ENCODE data around the gene KIF27. TPM values are rescaled to one million over a fixed set of nuclear protein-coding genes. Genes with fewer than 3 reads are reported as not detected.
A peak's percentile ranks its signal among the peaks of the same experiment; 100 is the strongest.
"Not testable (repeated sequence)": the region's sequence is repeated elsewhere in the genome, so short reads cannot be mapped to it uniquely, and the experiment has no call there.

The KIF27 gene
- total RNA-seq, 1 experiment from 2014 or later = 6.6 TPM

- Mint-ChIP-seq H3K4me1 (ENCODE audit: low read depth, unreplicated experiment) (no peaks in the 10 kb centered on the region), H3K4me3 (ENCODE audit: low read depth, unreplicated experiment) (no peak overlapping the region), H3K27me3 (ENCODE audit: unreplicated experiment) (no peaks in the 10 kb centered on the region), H3K27ac (ENCODE audit: unreplicated experiment) (no peak overlapping the region), H3K36me3 (ENCODE audit: insufficient read depth, unreplicated experiment) (peaks cover 16% of the 10 kb centered on the region), H3K9me3 (ENCODE audit: low read depth, unreplicated experiment) (no peaks in the 10 kb centered on the region)
- TF ChIP-seq, protein P1, sequence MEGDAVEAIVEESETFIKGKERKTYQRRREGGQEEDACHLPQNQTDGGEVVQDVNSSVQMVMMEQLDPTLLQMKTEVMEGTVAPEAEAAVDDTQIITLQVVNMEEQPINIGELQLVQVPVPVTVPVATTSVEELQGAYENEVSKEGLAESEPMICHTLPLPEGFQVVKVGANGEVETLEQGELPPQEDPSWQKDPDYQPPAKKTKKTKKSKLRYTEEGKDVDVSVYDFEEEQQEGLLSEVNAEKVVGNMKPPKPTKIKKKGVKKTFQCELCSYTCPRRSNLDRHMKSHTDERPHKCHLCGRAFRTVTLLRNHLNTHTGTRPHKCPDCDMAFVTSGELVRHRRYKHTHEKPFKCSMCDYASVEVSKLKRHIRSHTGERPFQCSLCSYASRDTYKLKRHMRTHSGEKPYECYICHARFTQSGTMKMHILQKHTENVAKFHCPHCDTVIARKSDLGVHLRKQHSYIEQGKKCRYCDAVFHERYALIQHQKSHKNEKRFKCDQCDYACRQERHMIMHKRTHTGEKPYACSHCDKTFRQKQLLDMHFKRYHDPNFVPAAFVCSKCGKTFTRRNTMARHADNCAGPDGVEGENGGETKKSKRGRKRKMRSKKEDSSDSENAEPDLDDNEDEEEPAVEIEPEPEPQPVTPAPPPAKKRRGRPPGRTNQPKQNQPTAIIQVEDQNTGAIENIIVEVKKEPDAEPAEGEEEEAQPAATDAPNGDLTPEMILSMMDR (IDR thresholded peaks at IDR 0.05; ENCODE audit: unreplicated experiment) = no peak
- no TSS peak for BruUV-seq (replicated peaks)
- DNase-seq = no peak
- CTCF ChIA-PET = no interaction called here
- intact Hi-C loops (cut with micrococcal nuclease; ENCODE audit: unreplicated experiment) = no loop called here
These were observed 2.1 kb downstream of the KIF27 start for GRCh38 chr9:83919111-83919510.

DNA sequence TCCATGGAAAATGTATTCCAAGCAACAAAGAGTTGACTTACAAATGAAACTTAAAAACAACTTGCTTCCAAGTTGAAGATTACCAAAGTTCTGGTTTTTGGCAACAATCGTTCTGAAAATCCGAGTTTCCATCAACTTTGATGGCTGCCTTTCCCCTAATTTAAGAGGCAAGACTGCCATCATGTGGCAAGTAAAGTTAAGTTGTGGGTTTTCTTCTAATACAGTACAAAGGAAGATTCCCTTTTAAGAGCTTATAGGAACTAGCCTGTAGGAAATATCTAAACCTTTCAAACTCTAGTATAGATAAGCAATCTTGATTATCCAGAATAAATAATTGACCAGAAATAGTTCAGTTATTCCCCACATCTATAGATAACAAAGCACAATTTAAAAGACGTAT, 9.0 kb downstream of the KIF27 start:
- CTCF ChIA-PET = interaction anchor here (0.6 kb wide), 1 partner anchor 107 kb away, joined by 4 read pairs; no protein-coding TSS in a partner anchor
- not testable (repeated sequence) for H3K4me1 Mint-ChIP-seq (ENCODE audit: low read depth, unreplicated experiment); H3K36me3 Mint-ChIP-seq (ENCODE audit: insufficient read depth, unreplicated experiment); H3K27ac Mint-ChIP-seq (ENCODE audit: unreplicated experiment); H3K27me3 Mint-ChIP-seq (ENCODE audit: unreplicated experiment); H3K4me3 Mint-ChIP-seq (ENCODE audit: low read depth, unreplicated experiment); H3K9me3 Mint-ChIP-seq (ENCODE audit: low read depth, unreplicated experiment); BruUV-seq (replicated peaks); DNase-seq
- intact Hi-C loops (cut with micrococcal nuclease; ENCODE audit: unreplicated experiment) = loop anchor here (5.0 kb wide), 1 partner anchor 290 kb away; the partner anchor contains the start of gene IDNK

DNA sequence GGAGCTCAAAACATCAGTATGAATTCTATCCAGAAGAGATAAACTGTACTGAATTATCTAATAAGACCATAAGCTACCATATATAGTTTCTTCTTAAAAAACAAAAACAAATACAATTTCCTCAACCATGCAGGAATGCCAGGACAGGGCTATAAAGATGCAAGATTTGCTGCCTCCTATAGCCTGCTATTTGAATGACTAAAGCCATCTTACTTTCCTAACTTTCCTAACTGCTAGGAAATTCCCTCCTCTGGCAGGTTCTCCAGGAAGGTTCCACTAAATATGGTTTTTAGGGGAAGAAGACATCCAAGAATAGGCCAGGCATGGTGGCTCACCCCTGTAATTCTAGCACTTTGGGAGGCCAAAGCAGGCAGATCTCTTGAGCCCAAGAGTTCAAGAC, 15.1 kb downstream of the KIF27 start:
- no peak overlapping the region for H3K4me3 Mint-ChIP-seq (ENCODE audit: low read depth, unreplicated experiment)
- no peaks in the 10 kb centered on the region for H3K27me3 Mint-ChIP-seq (ENCODE audit: unreplicated experiment)
- no peaks in the 10 kb centered on the region for H3K36me3 Mint-ChIP-seq (ENCODE audit: insufficient read depth, unreplicated experiment)
- no peaks in the 10 kb centered on the region for H3K9me3 Mint-ChIP-seq (ENCODE audit: low read depth, unreplicated experiment)
- H3K27ac Mint-ChIP-seq (ENCODE audit: unreplicated experiment) = no peak overlapping the region
- no peak for DNase-seq
- no peaks in the 10 kb centered on the region for H3K4me1 Mint-ChIP-seq (ENCODE audit: low read depth, unreplicated experiment)
- CTCF ChIA-PET = no interaction called here
- TF ChIP-seq, protein P1 (IDR thresholded peaks at IDR 0.05; ENCODE audit: unreplicated experiment) = no peak
- BruUV-seq (replicated peaks) = no TSS peak
- intact Hi-C loops (cut with micrococcal nuclease; ENCODE audit: unreplicated experiment) = no loop called here

- BruUV-seq (replicated peaks); H3K9me3 Mint-ChIP-seq (ENCODE audit: low read depth, unreplicated experiment); H3K27me3 Mint-ChIP-seq (ENCODE audit: unreplicated experiment); H3K27ac Mint-ChIP-seq (ENCODE audit: unreplicated experiment); H3K4me3 Mint-ChIP-seq (ENCODE audit: low read depth, unreplicated experiment); CTCF ChIA-PET; DNase-seq; H3K4me1 Mint-ChIP-seq (ENCODE audit: low read depth, unreplicated experiment); H3K36me3 Mint-ChIP-seq (ENCODE audit: insufficient read depth, unreplicated experiment); intact Hi-C loops (cut with micrococcal nuclease; ENCODE audit: unreplicated experiment): not testable (repeated sequence)
These were observed 20.6 kb downstream of the KIF27 start for GRCh38 chr9:83900615-83901014.

DNA sequence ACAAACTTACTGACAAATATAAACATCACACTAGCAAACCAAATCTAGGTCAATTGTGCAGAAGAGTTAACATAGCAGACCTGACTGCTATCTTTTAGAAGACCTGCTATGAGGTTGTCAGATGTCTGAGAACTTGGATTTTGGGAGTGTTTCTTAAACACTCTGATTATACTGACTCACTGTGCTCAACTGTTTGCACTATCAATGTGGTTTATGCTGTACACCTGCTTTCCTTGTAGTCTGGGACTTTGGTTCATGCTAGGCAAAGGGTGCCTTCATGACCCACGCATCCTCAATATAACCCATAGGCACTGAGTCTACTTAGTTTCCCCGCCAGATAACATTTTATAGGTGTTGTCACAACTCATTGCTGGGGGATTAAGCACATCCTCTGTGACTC, 26.9 kb downstream of the KIF27 start:
- intact Hi-C loops (cut with micrococcal nuclease; ENCODE audit: unreplicated experiment); BruUV-seq (replicated peaks); CTCF ChIA-PET; H3K36me3 Mint-ChIP-seq (ENCODE audit: insufficient read depth, unreplicated experiment); H3K4me1 Mint-ChIP-seq (ENCODE audit: low read depth, unreplicated experiment); H3K27ac Mint-ChIP-seq (ENCODE audit: unreplicated experiment); H3K27me3 Mint-ChIP-seq (ENCODE audit: unreplicated experiment); H3K9me3 Mint-ChIP-seq (ENCODE audit: low read depth, unreplicated experiment); DNase-seq; H3K4me3 Mint-ChIP-seq (ENCODE audit: low read depth, unreplicated experiment): not testable (repeated sequence)

DNA sequence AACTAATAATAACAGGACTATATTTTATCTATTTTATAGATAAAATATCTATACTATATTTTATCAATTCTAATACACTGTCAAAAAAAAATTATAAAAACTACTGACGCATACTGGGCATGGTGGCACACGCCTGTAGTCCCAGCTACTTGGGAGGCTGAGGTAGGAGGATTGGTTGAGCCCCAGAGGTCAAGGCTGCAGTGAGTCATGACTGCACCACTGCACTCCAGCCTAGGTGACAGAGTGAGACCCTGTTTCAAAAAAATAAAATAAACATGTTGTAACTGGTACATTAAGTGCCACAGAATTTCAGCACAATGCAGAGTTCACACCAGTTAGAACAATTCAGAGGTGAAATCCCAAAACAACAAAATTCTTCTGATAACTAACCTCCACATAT, 34.7 kb downstream of the KIF27 start:
- DNase-seq; CTCF ChIA-PET; H3K4me3 Mint-ChIP-seq (ENCODE audit: low read depth, unreplicated experiment); intact Hi-C loops (cut with micrococcal nuclease; ENCODE audit: unreplicated experiment); H3K9me3 Mint-ChIP-seq (ENCODE audit: low read depth, unreplicated experiment); H3K27ac Mint-ChIP-seq (ENCODE audit: unreplicated experiment); BruUV-seq (replicated peaks); H3K27me3 Mint-ChIP-seq (ENCODE audit: unreplicated experiment); H3K4me1 Mint-ChIP-seq (ENCODE audit: low read depth, unreplicated experiment); H3K36me3 Mint-ChIP-seq (ENCODE audit: insufficient read depth, unreplicated experiment): not testable (repeated sequence)

DNA sequence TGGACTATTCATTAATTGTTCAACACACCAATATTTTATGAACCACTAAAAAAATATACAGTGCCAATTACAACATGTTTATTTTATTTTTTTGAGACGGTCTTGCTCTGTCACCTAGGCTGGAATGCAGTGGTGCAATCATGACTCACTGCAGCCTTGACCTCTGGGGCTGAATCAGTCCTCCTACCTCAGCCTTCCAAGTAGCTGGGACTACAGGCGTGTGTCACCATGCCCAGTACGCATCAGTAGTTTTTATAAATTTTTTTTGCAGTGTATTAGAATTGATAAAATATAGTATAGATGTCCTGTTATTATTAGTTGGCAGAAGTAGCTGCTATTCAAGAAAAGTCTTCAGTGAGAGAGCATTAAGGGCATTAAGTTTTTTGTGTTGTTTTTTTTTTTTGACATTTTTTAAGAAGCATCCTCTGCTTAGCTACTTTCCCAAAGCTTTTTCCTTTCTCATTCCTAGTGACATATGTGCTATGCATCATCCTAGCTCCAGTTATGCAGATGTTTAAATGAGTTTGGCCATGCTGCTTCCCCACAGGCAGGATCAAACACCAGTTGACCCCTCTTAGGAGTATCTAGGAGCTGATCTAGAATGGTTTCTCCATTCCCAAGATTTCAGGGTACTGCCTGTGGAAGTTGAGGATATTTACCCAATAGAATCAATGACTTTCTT, 35.5 kb downstream of the KIF27 start:
- DNase-seq = peak; percentile 60
- H3K27ac Mint-ChIP-seq (ENCODE audit: unreplicated experiment); BruUV-seq (replicated peaks); H3K4me1 Mint-ChIP-seq (ENCODE audit: low read depth, unreplicated experiment); CTCF ChIA-PET; H3K27me3 Mint-ChIP-seq (ENCODE audit: unreplicated experiment); H3K4me3 Mint-ChIP-seq (ENCODE audit: low read depth, unreplicated experiment); intact Hi-C loops (cut with micrococcal nuclease; ENCODE audit: unreplicated experiment); H3K9me3 Mint-ChIP-seq (ENCODE audit: low read depth, unreplicated experiment); H3K36me3 Mint-ChIP-seq (ENCODE audit: insufficient read depth, unreplicated experiment): not testable (repeated sequence)

DNA sequence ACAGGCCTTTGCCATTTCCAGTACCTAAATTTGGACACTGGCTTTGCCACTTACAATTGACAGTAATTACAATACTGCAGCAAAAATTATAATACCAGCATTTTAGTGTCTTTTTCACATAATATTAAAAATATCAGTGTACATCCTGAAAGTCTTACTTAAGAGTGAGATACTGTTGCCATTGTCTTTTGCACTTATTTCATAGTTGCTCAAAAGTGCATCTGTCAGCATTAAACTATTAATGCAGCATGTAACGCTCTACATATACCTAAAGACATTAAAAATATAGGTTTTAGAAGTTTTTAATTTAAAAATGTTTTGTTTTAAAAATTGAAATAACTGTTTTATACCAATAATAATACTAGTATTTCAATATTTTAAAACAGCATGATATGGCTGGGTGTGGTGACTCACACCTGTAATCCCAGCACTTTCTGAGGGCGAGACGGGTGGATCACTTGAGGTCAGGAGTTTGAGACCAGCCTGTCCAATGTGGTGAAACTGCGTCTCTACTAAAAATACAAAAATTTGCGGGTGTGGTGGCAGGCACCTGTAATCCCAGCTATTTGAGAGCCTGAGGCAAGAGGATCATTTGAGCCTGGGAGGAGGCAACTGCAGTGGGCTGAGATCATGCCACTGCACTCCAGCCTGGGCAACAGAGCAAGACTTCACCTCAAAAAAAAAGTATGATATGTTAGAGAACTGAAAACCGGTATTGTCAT, 39.4 kb downstream of the KIF27 start:
- H3K9me3 Mint-ChIP-seq (ENCODE audit: low read depth, unreplicated experiment); CTCF ChIA-PET; BruUV-seq (replicated peaks); H3K27me3 Mint-ChIP-seq (ENCODE audit: unreplicated experiment); H3K36me3 Mint-ChIP-seq (ENCODE audit: insufficient read depth, unreplicated experiment); H3K4me3 Mint-ChIP-seq (ENCODE audit: low read depth, unreplicated experiment); DNase-seq; H3K4me1 Mint-ChIP-seq (ENCODE audit: low read depth, unreplicated experiment); H3K27ac Mint-ChIP-seq (ENCODE audit: unreplicated experiment); intact Hi-C loops (cut with micrococcal nuclease; ENCODE audit: unreplicated experiment): not testable (repeated sequence)

Measured in Calu3 (cell line).